ENCODE measurements around the gene THOP1. TPM values are rescaled to one million over a fixed set of nuclear protein-coding genes. Genes with fewer than 3 reads are reported as not detected.
"Not testable (repeated sequence)": the region's sequence is repeated elsewhere in the genome, so short reads cannot be mapped to it uniquely, and the experiment has no call there.

The THOP1 gene
- total RNA-seq, 1 donor from 2014 or later, result 101 TPM

GRCh38 chr19:2782936-2783780 is 2.1 kb upstream of the THOP1 start, which contains the start of gene SGTA:
TSS of gene SGTA (minus strand) at chr19:2783273. CDS start at chr19:2769068, 14,205 bp downstream.
- DNase-seq, result peak; percentile 99

GRCh38 chr19:2783781-2784145 is 1.5 kb upstream of the THOP1 start:
- DNase-seq, result no peak

GRCh38 chr19:2787115-2787514 is 1.8 kb downstream of the THOP1 start:
- DNase-seq, result no peak

- DNase-seq, result no peak
These were observed 2.9 kb downstream of the THOP1 start for GRCh38 chr19:2788237-2788636.

- DNase-seq, result no peak
These were observed 4.9 kb downstream of the THOP1 start for GRCh38 chr19:2790194-2790556.

GRCh38 chr19:2790557-2791271 is 5.4 kb downstream of the THOP1 start:
- no peak for DNase-seq

- no peak for DNase-seq
These were observed 6.1 kb downstream of the THOP1 start for GRCh38 chr19:2791440-2791839.

- no peak for DNase-seq
These were observed 6.6 kb downstream of the THOP1 start for GRCh38 chr19:2791876-2792275.

GRCh38 chr19:2792666-2793065 is 7.4 kb downstream of the THOP1 start:
- not testable (repeated sequence) for DNase-seq

- DNase-seq, result no peak
These were observed 7.8 kb downstream of the THOP1 start for GRCh38 chr19:2793126-2793525.

GRCh38 chr19:2793577-2793976 is 8.3 kb downstream of the THOP1 start:
- DNase-seq, result no peak

GRCh38 chr19:2795827-2796658 is 10.7 kb downstream of the THOP1 start:
- DNase-seq, result no peak

GRCh38 chr19:2796659-2797266 is 11.5 kb downstream of the THOP1 start:
- no peak for DNase-seq

- DNase-seq, result no peak
These were observed 12.0 kb downstream of the THOP1 start for GRCh38 chr19:2797280-2797679.

- DNase-seq, result no peak
These were observed 12.9 kb downstream of the THOP1 start for GRCh38 chr19:2798158-2798685.

GRCh38 chr19:2798733-2799132 is 13.4 kb downstream of the THOP1 start:
- no peak for DNase-seq

- no peak for DNase-seq
These were observed 14.1 kb downstream of the THOP1 start for GRCh38 chr19:2799273-2800020.

- no peak for DNase-seq
These were observed 15.2 kb downstream of the THOP1 start for GRCh38 chr19:2800506-2800905.

- DNase-seq, result no peak
These were observed 17.5 kb downstream of the THOP1 start for GRCh38 chr19:2802826-2803225.

- no peak for DNase-seq
These were observed 18.3 kb downstream of the THOP1 start for GRCh38 chr19:2803486-2804155.

All from tongue (tissue), 2 donors.